Activated CD8-positive, alpha-beta T cell treated with anti-CD3 and anti-CD28 coated beads for 36 hours (primary cell): ENCODE results near the gene ZNF48. TPM values are rescaled to one million over a fixed set of nuclear protein-coding genes. Genes with fewer than 3 reads are reported as not detected.

Source experiments
- ATAC-seq: fragments of 200-7000 bp; cut with Tn5 transposase; one replicate; pipeline ENCODE4 v1.10.0; 2021; ENCODE audit warnings: mild to moderate bottlenecking, moderate library complexity
- CTCF ChIA-PET: fragments of 350-600 bp; sonication (Branson Sonifier 250); formaldehyde crosslinking; loops from one replicate; lab custom pipeline; 2021; ENCODE audit warnings: antibody characterized with exemption; lab: Charles Lee
- POLR2A ChIA-PET: fragments of 350-600 bp; sonication (Branson Sonifier 250); formaldehyde crosslinking; loops from one replicate; lab custom pipeline; 2021; ENCODE audit warnings: antibody characterized with exemption; lab: Charles Lee
- DNase-seq: peaks from one replicate; pipeline ENCODE4 v3.0.0-alpha.2; 2020
- H3K27ac Mint-ChIP-seq: one replicate; pipeline ENCODE4 v1.8.0; 2021; ENCODE audit warnings: mild to moderate bottlenecking, mixed read lengths
- H3K27me3 Mint-ChIP-seq: one replicate; pipeline ENCODE4 v1.8.0; 2021; ENCODE audit warnings: mixed read lengths
- H3K36me3 Mint-ChIP-seq: one replicate; pipeline ENCODE4 v1.8.0; 2021; ENCODE audit warnings: low read depth, mixed read lengths
- H3K4me1 Mint-ChIP-seq: one replicate; pipeline ENCODE4 v1.8.0; 2021; ENCODE audit warnings: low read depth, mixed read lengths
- H3K4me3 Mint-ChIP-seq: one replicate; pipeline ENCODE4 v1.8.0; 2021; ENCODE audit warnings: mild to moderate bottlenecking, moderate library complexity, mixed read lengths
- H3K9me3 Mint-ChIP-seq: one replicate; pipeline ENCODE4 v1.8.0; 2021; ENCODE audit warnings: mixed read lengths
- intact Hi-C: fragments of 100-400 bp; cut with micrococcal nuclease; formaldehyde crosslinking; loops from one replicate; pipeline ENCODE4 v1.10.0; 2022
- total RNA-seq, 2 experiments: library from RNA; stranded (reverse); gene quantifications; one replicate each; pipeline ENCODE4 v1.2.3, GENCODE V29; 2021
- TF ChIP-seq, protein P1 (sequence below): fragments of 200-600 bp; IDR thresholded peaks from one replicate; pipeline ENCODE4 v1.8.0; 2022; ENCODE audit warnings: antibody characterized with exemption, mild to moderate bottlenecking

The ZNF48 gene
- total RNA-seq, 2 experiments from 2014 or later, result 10.4 to 10.9 TPM

DNA sequence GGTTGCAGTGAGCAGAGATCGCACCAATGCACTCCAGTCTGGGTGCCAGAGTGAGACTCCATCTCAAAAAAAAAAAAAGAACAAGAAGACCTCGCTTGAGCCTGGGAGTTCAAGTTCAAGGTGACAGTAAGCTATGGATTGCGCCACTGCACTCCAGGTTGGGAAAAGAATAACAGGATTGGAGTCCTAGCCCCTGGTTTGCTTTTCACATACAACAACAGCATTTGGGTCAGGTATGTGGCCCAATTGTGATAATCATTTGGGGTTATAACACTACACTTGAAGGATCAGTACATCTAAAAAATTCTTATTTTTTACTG lies 53.9 kb downstream of the ZNF48 start:
- intact Hi-C loops, result loop anchor here (2.0 to 5.0 kb wide), 2 partner anchors 26 to 38 kb away; no protein-coding TSS in a partner anchor
- ATAC-seq (no peak), DNase-seq (no peak)
- ChIA-PET POLR2A (interaction anchor here (0.6 to 13.6 kb wide), 7 partner anchors 9 to 75 kb away, joined by 3 to 280 read pairs (median 4); partner anchors contain the start of gene ITGAL), CTCF (interaction anchor here (0.7 to 12.0 kb wide), 24 partner anchors 9 to 180 kb away, joined by 3 to 84 read pairs (median 6); partner anchors contain the start of genes DCTPP1, ITGAL and ZNF747)
- H3K4me3 Mint-ChIP-seq, result no peak overlapping the region
- peaks cover 40% of the 10 kb centered on the region for H3K4me1 Mint-ChIP-seq
- no peak overlapping the region for H3K27ac Mint-ChIP-seq
- TF ChIP-seq, protein P1, sequence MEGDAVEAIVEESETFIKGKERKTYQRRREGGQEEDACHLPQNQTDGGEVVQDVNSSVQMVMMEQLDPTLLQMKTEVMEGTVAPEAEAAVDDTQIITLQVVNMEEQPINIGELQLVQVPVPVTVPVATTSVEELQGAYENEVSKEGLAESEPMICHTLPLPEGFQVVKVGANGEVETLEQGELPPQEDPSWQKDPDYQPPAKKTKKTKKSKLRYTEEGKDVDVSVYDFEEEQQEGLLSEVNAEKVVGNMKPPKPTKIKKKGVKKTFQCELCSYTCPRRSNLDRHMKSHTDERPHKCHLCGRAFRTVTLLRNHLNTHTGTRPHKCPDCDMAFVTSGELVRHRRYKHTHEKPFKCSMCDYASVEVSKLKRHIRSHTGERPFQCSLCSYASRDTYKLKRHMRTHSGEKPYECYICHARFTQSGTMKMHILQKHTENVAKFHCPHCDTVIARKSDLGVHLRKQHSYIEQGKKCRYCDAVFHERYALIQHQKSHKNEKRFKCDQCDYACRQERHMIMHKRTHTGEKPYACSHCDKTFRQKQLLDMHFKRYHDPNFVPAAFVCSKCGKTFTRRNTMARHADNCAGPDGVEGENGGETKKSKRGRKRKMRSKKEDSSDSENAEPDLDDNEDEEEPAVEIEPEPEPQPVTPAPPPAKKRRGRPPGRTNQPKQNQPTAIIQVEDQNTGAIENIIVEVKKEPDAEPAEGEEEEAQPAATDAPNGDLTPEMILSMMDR, result no peak
- no peaks in the 10 kb centered on the region for H3K27me3 Mint-ChIP-seq
- no peaks in the 10 kb centered on the region for H3K9me3 Mint-ChIP-seq
- H3K36me3 Mint-ChIP-seq, result peaks cover 11% of the 10 kb centered on the region

Other genes with a start within 250 kb of the ZNF48 start
- gene CORO1A, start 211.8 kb upstream of the ZNF48 start, total RNA-seq, result 1,000 to 10,000 TPM; 1,130 to 1,151 TPM
- 100 to 1,000 TPM; 248 to 254 TPM for gene BOLA2B, start 201.8 kb upstream of the ZNF48 start, total RNA-seq
- 100 to 1,000 TPM; 116 to 129 TPM for gene SLX1A, start 201.5 kb upstream of the ZNF48 start, total RNA-seq
- 10 to 100 TPM; 14.8 to 18.0 TPM for gene SULT1A3, start 196.2 kb upstream of the ZNF48 start, total RNA-seq
- gene NPIPB13, start 146.9 kb upstream of the ZNF48 start, total RNA-seq, result 10 to 100 TPM; 14.7 to 20.7 TPM
- gene CD2BP2, start 40.1 kb upstream of the ZNF48 start, total RNA-seq, result 10 to 100 TPM; 43.8 to 44.5 TPM
- 10 to 100 TPM; 39.7 to 41.3 TPM for gene TBC1D10B, start 24.9 kb upstream of the ZNF48 start, total RNA-seq
- gene MYL11, start 20.6 kb upstream of the ZNF48 start, total RNA-seq, result 1 to 10 TPM in 1 of 2 experiments, under 1 TPM in 1; 0.87 to 1.2 TPM
- 100 to 1,000 TPM; 163 to 169 TPM for gene SEPTIN1, start 12.9 kb upstream of the ZNF48 start, total RNA-seq
- gene ZNF771, start 12.2 kb downstream of the ZNF48 start, total RNA-seq, result 1 to 10 TPM; 5.4 to 6.6 TPM
- gene DCTPP1, start 34.6 kb downstream of the ZNF48 start, total RNA-seq, result 100 to 1,000 TPM in 1 of 2 experiments, 10 to 100 TPM in 1; 98.4 to 105 TPM
- 10 to 100 TPM; 51.8 to 54.0 TPM for gene SEPHS2, start 50.5 kb downstream of the ZNF48 start, total RNA-seq
- gene ITGAL, start 77.3 kb downstream of the ZNF48 start, total RNA-seq, result 100 to 1,000 TPM; 274 to 285 TPM
- 1 to 10 TPM; 8.3 to 9.2 TPM for gene ZNF768, start 131.1 kb downstream of the ZNF48 start, total RNA-seq
- 1 to 10 TPM; 6.7 to 7.9 TPM for gene ZNF747, start 139.4 kb downstream of the ZNF48 start, total RNA-seq
- gene ZNF764, start 163.0 kb downstream of the ZNF48 start, total RNA-seq, result 10 to 100 TPM in 1 of 2 experiments, 1 to 10 TPM in 1; 9.7 to 10.4 TPM
- gene ZNF688, start 176.3 kb downstream of the ZNF48 start, total RNA-seq, result 1 to 10 TPM; 4.7 to 5.5 TPM
- 10 to 100 TPM in 1 of 2 experiments, 1 to 10 TPM in 1; 8.8 to 10.3 TPM for gene ZNF785, start 190.3 kb downstream of the ZNF48 start, total RNA-seq
- 10 to 100 TPM in 1 of 2 experiments, 1 to 10 TPM in 1; 9.8 to 11.3 TPM for gene ZNF689, start 215.0 kb downstream of the ZNF48 start, total RNA-seq